Measurements from ENCODE around the gene CIBAR2.
A peak's percentile ranks its signal among the peaks of the same experiment; 100 is the strongest.
"Not testable (repeated sequence)": the region's sequence is repeated elsewhere in the genome, so short reads cannot be mapped to it uniquely, and the experiment has no call there.

CIBAR2 gene

GRCh38 chr16:85057948-85058347, 54.3 kb downstream of the CIBAR2 start:
- no peak for DNase-seq

DNA sequence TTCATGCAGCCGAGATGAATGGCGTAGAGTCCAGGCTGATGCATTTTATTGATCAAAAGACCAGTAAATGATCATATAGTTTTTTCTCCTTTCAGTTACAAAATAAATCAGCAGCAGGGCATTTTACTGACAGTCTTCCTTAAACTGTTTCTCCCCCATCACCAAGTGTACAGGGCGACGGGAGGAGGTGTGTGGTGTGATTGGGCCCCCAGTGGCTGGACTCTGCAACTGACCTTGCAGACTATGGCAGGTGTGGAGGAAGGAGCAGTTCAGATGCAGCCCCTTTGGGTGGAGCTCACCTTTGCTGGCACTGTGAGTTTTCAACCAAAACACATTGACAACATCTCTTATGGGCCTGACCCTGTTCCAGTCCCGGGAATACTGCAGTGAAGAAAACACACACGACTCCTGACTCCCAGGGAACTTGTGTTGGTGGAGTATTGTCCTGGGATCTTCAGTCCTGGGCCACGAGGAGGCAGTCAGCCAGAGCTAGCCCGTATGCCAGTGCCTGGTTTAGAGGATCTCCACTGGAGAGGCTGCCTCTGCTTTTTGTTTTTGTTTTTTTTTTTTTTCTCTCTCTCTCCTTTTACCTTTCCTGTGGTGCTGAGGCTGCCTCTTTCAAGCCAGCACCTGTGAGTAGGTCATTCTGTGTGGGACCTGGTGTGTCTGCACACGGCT, 54.9 kb downstream of the CIBAR2 start:
- DNase-seq = no peak

- DNase-seq = no peak
These were observed 56.0 kb downstream of the CIBAR2 start for GRCh38 chr16:85056211-85056748.

GRCh38 chr16:85055493-85056210, 56.6 kb downstream of the CIBAR2 start:
- peak; percentile 47 for DNase-seq

DNA sequence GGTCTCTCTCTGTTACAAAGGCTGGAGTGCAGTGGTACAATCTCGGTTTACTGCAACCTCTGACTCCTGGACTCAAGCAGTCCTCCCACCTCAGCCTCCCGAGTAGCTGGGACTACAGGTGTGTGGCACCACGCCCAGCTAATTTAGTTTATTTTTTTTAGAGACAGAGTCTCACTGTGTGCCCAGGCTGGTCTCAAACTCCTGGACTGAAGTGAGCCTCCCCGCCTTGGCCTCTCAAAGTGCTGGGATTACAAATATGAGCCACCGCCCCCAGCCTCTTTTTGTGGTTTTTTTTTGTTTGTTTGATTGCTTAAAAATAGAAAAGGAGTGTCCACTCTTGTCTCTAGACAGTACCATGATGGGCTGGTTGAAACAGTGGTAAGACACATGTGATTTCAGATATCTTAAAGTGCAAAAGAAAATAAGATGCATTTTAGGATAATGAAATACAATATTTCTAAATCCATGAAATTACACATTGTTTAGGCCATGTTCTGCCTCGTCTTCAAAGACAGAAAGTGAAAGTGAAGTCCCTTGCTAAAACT, 57.3 kb downstream of the CIBAR2 start:
- DNase-seq = no peak

GRCh38 chr16:85054321-85054720, 58.0 kb downstream of the CIBAR2 start:
- not testable (repeated sequence) for DNase-seq

DNA sequence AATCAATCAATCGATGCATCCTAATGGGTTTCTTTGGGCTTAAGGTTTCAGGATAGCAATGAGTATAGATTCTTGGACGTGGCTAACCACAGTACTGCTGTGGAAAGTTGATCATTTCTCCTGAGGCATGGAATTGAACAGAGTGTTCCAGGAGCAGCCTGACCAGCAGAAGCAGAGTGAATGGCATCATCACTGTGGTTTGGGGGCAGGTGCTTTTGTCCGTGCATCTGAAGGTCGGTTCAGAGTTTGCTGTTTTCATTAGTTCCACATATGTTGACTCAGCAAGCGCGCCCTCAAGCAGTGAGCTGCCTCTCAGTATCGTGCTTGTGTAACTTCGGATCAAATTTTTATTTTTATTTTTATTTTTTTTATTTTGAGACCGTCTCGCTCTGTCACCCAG, 59.7 kb downstream of the CIBAR2 start:
- DNase-seq = no peak

- no peak for DNase-seq
These were observed 60.6 kb downstream of the CIBAR2 start for GRCh38 chr16:85051683-85052082.

GRCh38 chr16:85051067-85051581, 61.1 kb downstream of the CIBAR2 start:
- no peak for DNase-seq

DNA sequence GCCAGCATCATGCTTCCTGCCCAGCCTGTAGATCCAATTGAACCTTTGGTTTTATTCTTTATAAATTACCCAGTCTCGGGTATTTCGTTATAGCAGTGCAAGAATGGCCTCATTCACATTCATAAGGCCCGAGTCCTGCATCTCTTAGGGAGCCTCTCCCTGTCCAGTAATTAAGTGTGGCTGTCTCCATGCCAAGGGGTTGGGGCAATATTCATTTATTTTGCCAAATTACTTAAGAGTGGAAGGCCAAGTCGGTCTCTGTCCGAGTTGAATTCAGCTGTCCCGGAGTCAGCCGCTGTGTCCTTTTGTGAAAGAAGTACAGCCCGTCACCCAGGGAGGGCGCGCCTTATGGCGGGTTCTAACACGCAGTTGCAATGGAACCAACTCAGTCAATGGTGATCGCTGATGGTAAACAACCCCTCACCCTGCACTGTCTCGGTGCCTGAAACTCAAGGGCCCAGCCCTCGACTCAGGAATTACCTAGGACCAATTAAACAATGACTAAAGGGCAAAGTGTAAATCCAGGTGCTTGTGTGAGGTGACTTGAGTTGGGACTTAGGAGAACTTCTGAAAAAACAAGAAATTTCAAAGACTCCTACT, 62.5 kb downstream of the CIBAR2 start:
- no peak for DNase-seq

GRCh38 chr16:85048921-85049562, 63.2 kb downstream of the CIBAR2 start:
- no peak for DNase-seq
